GM23248 (cell line): ENCODE results near the gene B3GALNT2.

Source experiments
- EZH2 ChIP-seq: fragments of 200-600 bp; sonication (generic); IDR thresholded peaks from 2 replicates; pipeline ENCODE4 v1.6.1; 2018; ENCODE audit warnings: antibody characterized with exemption, mild to moderate bottlenecking; ENCODE audit not compliant: insufficient read depth, poor library complexity, severe bottlenecking
- EZH2phosphoT487 ChIP-seq: fragments of 200-600 bp; sonication (generic); IDR thresholded peaks from 2 replicates; pipeline ENCODE4 v1.6.1; 2018; ENCODE audit warnings: antibody characterized with exemption, moderate library complexity, mild to moderate bottlenecking, low read depth; ENCODE audit not compliant: insufficient read depth

DNA sequence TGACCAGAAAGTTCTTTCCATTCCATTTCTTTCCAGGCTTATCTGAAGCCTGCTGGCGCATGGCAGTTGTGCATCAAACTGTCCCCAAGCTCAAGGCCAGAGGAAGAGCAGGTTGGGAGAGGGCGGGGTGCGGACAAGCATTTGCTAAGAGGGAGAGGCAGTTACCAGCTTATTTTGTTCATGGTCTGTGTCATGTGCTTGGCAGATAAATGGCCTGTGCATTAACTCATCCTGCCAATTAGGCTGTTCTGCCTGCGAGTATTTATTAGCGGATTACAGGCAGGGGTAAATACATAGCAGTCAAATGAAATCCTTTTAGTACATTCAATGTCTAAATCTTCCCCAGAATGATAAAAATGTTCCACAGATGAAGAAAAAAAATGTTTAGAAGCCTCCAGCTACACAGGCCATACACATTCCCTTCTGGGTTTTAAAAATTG lies 48.9 kb upstream of the B3GALNT2 start:
- TF ChIP-seq EZH2 (no peak), EZH2phosphoT487 (no peak)
